HG02571 (cell line): ENCODE results near the gene RAD52.

Experiments
- ATAC-seq: cut with Tn5 transposase; IDR thresholded peaks from one replicate; pipeline ENCODE4 v1.9.1; 2021; ENCODE audit warnings: mild to moderate bottlenecking, moderate library complexity; ENCODE audit not compliant: unreplicated experiment

Gene RAD52

GRCh38 chr12:879641-880040 is 69.9 kb downstream of the RAD52 start:
- no peak for ATAC-seq

DNA sequence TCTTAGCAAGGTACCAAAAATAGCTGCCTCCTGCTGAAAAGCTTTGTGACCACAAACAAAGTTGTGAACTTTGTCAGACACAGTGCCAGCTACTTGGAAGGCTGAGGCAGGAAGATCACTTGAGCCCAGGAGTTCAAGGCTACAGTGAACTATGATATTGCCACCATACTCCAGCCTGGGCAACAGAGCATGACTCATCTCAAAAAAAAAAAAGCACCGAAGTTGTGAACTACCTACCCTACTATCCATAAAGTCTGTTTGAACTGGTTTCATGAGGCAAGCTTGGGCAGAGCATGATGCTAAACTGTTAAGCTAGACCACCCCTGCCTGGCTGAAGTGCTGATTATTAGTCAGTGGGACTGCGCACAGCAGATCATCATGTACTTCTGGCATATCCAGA is 75.5 kb downstream of the RAD52 start:
- no peak for ATAC-seq

- ATAC-seq, result no peak
These were observed 79.1 kb downstream of the RAD52 start for GRCh38 chr12:870378-870777.

DNA sequence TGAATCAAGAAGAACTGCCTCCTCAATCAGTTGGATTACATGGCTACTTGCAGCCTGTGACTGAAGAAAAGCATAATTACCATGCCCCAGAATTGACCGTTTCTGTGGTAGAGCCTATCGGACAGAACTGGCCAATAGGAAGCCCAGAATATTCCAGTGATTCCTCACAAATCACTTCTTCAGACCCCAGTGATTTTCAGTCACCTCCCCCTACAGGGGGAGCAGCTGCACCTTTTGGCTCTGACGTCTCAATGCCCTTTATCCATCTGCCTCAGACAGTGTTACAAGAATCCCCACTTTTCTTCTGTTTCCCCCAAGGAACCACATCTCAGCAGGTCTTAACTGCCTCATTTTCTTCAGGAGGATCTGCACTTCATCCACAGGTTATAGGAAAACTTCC is 80.8 kb downstream of the RAD52 start:
- ATAC-seq, result no peak

DNA sequence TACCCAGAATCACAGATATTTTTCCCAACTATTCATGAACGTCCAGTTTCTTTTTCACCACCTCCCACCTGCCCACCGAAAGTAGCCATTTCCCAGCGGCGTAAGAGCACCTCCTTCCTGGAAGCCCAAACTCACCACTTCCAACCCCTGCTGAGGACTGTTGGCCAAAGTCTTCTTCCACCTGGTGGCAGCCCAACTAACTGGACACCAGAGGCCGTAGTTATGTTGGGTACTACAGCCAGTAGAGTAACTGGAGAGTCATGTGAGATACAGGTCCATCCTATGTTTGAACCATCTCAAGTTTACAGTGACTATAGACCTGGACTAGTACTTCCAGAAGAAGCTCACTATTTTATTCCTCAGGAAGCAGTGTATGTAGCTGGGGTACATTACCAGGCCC is 81.6 kb downstream of the RAD52 start:
- ATAC-seq, result no peak

GRCh38 chr12:865614-866013 is 83.9 kb downstream of the RAD52 start:
- ATAC-seq, result no peak

DNA sequence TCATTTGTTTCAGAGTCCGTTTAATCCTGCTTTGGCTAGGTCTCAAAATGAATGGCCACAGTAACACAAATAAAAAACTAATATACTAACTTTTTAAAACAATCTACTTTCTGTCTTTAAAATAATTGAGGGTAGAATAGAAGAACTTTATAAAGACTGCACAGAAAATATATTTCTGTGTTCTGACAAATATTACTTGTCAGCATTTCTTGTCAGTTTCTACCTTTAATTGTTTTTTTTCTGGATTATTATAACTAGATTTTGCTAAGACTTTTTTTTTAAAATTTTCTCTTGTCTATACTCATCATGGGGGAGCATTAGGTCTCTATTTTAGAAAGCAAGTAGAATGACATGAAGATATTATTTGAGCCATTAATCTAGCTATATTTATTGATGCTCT is 86.2 kb downstream of the RAD52 start:
- ATAC-seq, result no peak

DNA sequence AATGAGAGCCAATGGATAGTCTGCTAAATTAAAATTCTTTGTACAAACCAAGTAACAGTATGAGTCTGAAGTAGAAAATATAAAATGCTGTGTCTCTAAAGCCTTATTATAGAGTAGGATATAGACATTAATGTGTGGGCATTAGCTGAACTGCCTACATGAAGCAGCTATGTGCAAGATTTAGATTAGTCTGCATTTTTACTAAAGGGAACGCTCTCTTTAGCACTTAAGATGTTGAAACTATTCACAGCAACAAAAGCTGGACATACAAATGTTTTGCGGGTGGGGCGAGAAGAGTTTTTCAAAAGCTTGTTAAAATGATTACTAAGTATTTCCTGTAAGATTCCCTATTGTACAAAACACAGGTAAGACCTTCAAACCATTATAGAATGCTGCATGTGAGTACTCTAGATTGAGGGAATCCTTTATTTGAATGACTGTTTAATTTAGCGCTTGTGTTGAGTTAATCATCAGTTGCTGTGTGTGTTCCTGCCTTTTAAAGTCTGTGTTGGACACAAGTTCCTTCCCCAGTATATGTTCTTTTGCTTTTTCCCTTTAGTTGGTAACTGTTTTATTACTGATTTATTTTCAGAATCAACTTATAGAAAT is 87.1 kb downstream of the RAD52 start:
- ATAC-seq, result no peak
